SU-DHL-6 (cell line): ENCODE measurements around the gene PARD6G.

Source experiments
- EZH2phosphoT487 ChIP-seq: fragments of 200-600 bp; sonication (generic), shearing (Covaris generic); conservative IDR thresholded peaks from 2 replicates; pipeline ENCODE4 v1.6.1; 2018; ENCODE audit warnings: mild to moderate bottlenecking, antibody characterized with exemption, low read length, moderate library complexity, mixed read lengths
- TF ChIP-seq, protein P1 (sequence below): fragments of 200-600 bp; sonication (generic); IDR thresholded peaks from one replicate; pipeline ENCODE4 v1.5.1; 2017; ENCODE audit warnings: antibody characterized with exemption, mild to moderate bottlenecking, low read length, moderate library complexity; ENCODE audit not compliant: insufficient read depth, poor library complexity, severe bottlenecking

DNA sequence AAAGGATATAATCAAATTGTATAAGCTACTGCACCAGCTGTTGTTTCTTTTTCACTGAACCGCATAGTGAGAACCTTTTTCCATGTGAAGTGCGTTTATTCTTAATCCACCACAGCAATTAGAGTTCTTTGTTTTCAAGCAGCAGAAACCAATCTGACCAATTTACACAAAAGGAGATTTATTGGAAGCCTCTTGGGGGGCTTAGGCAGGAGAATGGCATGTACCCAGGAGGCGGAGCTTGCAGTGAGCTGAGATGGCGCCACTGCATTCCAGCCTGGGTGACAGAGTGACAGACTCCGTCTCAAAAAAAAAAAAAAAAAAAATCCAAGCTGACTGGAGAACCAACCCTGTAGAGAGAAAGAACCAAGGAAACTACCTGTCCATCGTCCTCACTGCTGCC is 128.2 kb downstream of the PARD6G start:
- TF ChIP-seq, protein P1, sequence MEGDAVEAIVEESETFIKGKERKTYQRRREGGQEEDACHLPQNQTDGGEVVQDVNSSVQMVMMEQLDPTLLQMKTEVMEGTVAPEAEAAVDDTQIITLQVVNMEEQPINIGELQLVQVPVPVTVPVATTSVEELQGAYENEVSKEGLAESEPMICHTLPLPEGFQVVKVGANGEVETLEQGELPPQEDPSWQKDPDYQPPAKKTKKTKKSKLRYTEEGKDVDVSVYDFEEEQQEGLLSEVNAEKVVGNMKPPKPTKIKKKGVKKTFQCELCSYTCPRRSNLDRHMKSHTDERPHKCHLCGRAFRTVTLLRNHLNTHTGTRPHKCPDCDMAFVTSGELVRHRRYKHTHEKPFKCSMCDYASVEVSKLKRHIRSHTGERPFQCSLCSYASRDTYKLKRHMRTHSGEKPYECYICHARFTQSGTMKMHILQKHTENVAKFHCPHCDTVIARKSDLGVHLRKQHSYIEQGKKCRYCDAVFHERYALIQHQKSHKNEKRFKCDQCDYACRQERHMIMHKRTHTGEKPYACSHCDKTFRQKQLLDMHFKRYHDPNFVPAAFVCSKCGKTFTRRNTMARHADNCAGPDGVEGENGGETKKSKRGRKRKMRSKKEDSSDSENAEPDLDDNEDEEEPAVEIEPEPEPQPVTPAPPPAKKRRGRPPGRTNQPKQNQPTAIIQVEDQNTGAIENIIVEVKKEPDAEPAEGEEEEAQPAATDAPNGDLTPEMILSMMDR, result no peak
- no peak for TF ChIP-seq EZH2phosphoT487
